ENCODE data around the gene CIDEA. TPM values are rescaled to one million over a fixed set of nuclear protein-coding genes. Genes with fewer than 3 reads are reported as not detected.

Gene CIDEA
- total and polyA plus RNA-seq, 9 of the 15 experiments (the other 6 are each of a cell fraction or from before 2014, with no cell fraction given), result not detected

DNA sequence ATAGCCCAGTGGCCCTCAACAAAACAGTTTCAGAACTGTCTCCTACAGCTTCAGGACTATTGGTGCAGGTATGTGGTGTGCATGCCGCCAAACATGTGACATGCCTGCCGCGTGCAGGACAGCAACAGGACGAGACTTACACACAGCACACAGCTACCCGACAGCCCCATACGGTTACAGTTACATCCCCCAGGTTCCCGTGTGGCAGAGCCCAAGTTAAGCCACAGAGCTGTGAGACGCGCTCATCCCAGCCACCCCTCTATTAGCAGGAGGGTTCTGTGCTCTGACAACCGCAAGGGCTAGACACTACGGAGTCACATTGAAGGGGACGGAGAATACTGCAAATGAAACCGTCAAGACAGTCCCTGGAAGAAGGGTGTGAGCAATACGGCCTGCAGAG, 37.5 kb downstream of the CIDEA start:
- H4K20me1 ChIP-seq (replicated peaks; ENCODE audit: control insufficient read depth, insufficient read depth, low read length), result no peaks in the 10 kb centered on the region
- no peak overlapping the region for H3K27ac ChIP-seq (ENCODE audit: extremely low read depth, low read depth, low read length)
- ChIA-PET POLR2A (interaction anchor here (1.0 kb wide), 1 partner anchor 37 kb away, joined by 3 read pairs; no protein-coding TSS in a partner anchor), CTCF (ENCODE audit: low intra/inter-chr PET ratio) (no interaction called here)
- H3K9me1 ChIP-seq (ENCODE audit: control insufficient read depth, insufficient read depth, low read length), result no peaks in the 10 kb centered on the region
- no peak overlapping the region for H3K4me3 ChIP-seq
- ATAC-seq (peak; percentile 10; the same call in 2 of the 3 replicates), FAIRE-seq (no peak), DNase-seq (ENCODE audit: extremely low read depth in 1 of 4, low spot score in 3 of 4) (peak in 1 of 4 experiments; percentile 8)
- in situ Hi-C loops (cut with MboI) (no loop called here), intact Hi-C loops (cut with micrococcal nuclease) (no loop called here)
- WGBS (ENCODE audit: insufficient coverage, low coverage, missing lambda C conversion rate), result 58% methylated on average over 14 of the region's 14 CpGs
- H3K27me3 ChIP-seq (ENCODE audit: control insufficient read depth in 2 of 2, insufficient read depth in 2 of 2, low read length in 2 of 2), result no peaks in the 10 kb centered on the region
- H3K36me3 ChIP-seq (ENCODE audit: control insufficient read depth, insufficient read depth, low read length), result no peaks in the 10 kb centered on the region
- H3K4me2 ChIP-seq (ENCODE audit: insufficient read depth, low read length), result no peak overlapping the region
- H2AFZ ChIP-seq (ENCODE audit: low read depth, low read length), result peak overlapping the region; percentile 46; the same call in 1 of the 2 replicates
- no peaks in the 10 kb centered on the region for H3K9me3 ChIP-seq (replicated peaks; ENCODE audit: control insufficient read depth, insufficient read depth, low read depth, low read length)
- no peaks in the 10 kb centered on the region for H3K79me2 ChIP-seq (ENCODE audit: control insufficient read depth, insufficient read depth, low read length)
- H3K4me1 ChIP-seq (replicated peaks in 1 of 2; ENCODE audit: control insufficient read depth in 2 of 2, insufficient read depth in 2 of 2, low read length in 2 of 2), result peaks cover 25 to 31% of the 10 kb centered on the region in 2 experiments; a peak in 4 of 5 replicates
- TF ChIP-seq TBL1XR1 (IDR thresholded peaks at IDR 0.05; ENCODE audit: low read length in 2 of 2) (no peak), L3MBTL2 (IDR thresholded peaks at IDR 0.05) (peak; percentile 18; the same call in 1 of the 2 replicates)
- TF ChIP-seq, protein P1, sequence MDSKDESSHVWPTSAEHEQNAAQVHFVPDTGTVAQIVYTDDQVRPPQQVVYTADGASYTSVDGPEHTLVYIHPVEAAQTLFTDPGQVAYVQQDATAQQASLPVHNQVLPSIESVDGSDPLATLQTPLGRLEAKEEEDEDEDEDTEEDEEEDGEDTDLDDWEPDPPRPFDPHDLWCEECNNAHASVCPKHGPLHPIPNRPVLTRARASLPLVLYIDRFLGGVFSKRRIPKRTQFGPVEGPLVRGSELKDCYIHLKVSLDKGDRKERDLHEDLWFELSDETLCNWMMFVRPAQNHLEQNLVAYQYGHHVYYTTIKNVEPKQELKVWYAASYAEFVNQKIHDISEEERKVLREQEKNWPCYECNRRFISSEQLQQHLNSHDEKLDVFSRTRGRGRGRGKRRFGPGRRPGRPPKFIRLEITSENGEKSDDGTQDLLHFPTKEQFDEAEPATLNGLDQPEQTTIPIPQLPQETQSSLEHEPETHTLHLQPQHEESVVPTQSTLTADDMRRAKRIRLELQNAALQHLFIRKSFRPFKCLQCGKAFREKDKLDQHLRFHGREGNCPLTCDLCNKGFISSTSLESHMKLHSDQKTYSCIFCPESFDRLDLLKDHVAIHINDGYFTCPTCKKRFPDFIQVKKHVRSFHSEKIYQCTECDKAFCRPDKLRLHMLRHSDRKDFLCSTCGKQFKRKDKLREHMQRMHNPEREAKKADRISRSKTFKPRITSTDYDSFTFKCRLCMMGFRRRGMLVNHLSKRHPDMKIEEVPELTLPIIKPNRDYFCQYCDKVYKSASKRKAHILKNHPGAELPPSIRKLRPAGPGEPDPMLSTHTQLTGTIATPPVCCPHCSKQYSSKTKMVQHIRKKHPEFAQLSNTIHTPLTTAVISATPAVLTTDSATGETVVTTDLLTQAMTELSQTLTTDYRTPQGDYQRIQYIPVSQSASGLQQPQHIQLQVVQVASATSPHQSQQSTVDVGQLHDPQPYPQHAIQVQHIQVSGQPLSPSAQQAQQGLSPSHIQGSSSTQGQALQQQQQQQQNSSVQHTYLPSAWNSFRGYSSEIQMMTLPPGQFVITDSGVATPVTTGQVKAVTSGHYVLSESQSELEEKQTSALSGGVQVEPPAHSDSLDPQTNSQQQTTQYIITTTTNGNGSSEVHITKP (IDR thresholded peaks at IDR 0.05; ENCODE audit: partially characterized antibody), result peak; percentile 71
- TF ChIP-seq, protein P2, sequence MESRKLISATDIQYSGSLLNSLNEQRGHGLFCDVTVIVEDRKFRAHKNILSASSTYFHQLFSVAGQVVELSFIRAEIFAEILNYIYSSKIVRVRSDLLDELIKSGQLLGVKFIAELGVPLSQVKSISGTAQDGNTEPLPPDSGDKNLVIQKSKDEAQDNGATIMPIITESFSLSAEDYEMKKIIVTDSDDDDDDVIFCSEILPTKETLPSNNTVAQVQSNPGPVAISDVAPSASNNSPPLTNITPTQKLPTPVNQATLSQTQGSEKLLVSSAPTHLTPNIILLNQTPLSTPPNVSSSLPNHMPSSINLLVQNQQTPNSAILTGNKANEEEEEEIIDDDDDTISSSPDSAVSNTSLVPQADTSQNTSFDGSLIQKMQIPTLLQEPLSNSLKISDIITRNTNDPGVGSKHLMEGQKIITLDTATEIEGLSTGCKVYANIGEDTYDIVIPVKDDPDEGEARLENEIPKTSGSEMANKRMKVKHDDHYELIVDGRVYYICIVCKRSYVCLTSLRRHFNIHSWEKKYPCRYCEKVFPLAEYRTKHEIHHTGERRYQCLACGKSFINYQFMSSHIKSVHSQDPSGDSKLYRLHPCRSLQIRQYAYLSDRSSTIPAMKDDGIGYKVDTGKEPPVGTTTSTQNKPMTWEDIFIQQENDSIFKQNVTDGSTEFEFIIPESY (CRISPR knock-in tag; IDR thresholded peaks at IDR 0.05), result peak; percentile 89
- H3K9ac ChIP-seq (ENCODE audit: insufficient read depth in 1 of 2, low read depth in 2 of 2, low read length in 2 of 2), result peak overlapping the region in 1 of 2 experiments; percentile 78; a peak in 1 of 4 replicates
- no TSS peak for BruUV-seq (replicated peaks)

Data from K562 (cell line).